ENCODE results near the gene PSMC2. TPM values are rescaled to one million over a fixed set of nuclear protein-coding genes. Genes with fewer than 3 reads are reported as not detected.

PSMC2 gene
- total and polyA plus RNA-seq, 2 donors (not counting 1 experiment from before 2014, with no cell fraction given): 29.8 to 51.1 TPM

GRCh38 chr7:103382032-103382402, 34.6 kb downstream of the PSMC2 start:
- ATAC-seq (ENCODE audit: low read depth) (no peak), DNase-seq (no peak)
- no peaks in the 10 kb centered on the region for H3K36me3 ChIP-seq (replicated peaks in 1 of 2; ENCODE audit: control extremely low read depth in 1 of 2, control insufficient read depth in 1 of 2, extremely low read depth in 1 of 2, insufficient read depth in 2 of 2, low read length in 1 of 2)
- Mint-ChIP-seq H3K27me3 (peaks cover 2% of the 10 kb centered on the region), H3K4me1 (no peaks in the 10 kb centered on the region), H3K9me3 (ENCODE audit: insufficient read depth) (no peaks in the 10 kb centered on the region), H3K4me3 (no peak overlapping the region), H3K27ac (no peak overlapping the region)
- H3K4me2 ChIP-seq (replicated peaks; ENCODE audit: low read depth, low read length, poor library complexity, severe bottlenecking): no peak overlapping the region
- H3K4me1 ChIP-seq (ENCODE audit: control insufficient read depth in 2 of 2, insufficient read depth in 2 of 2, low read length in 2 of 2): no peaks in the 10 kb centered on the region
- H3K9me3 ChIP-seq (ENCODE audit: control extremely low read depth in 1 of 3, control insufficient read depth in 2 of 3, insufficient read depth in 1 of 3, low read length in 2 of 3): no peaks in the 10 kb centered on the region
- H3K27ac ChIP-seq (ENCODE audit: low read length in 2 of 2): no peak overlapping the region
- TF ChIP-seq CTCF (IDR thresholded peaks at IDR 0.05): no peak
- TF ChIP-seq EZH2 (IDR thresholded peaks at IDR 0.05; ENCODE audit: borderline replicate concordance, insufficient read depth, low read depth, low read length, poor library complexity, severe bottlenecking): no peak
- no peak overlapping the region for H3K9ac ChIP-seq (ENCODE audit: low read length)
- H3K79me2 ChIP-seq (ENCODE audit: control insufficient read depth, insufficient read depth, low read length): no peaks in the 10 kb centered on the region
- H3K27me3 ChIP-seq (replicated peaks in 1 of 4; ENCODE audit: control extremely low read depth in 1 of 4, control insufficient read depth in 3 of 4, insufficient read depth in 4 of 4, low read length in 3 of 4): peaks cover 0 to 4% (median 0%) of the 10 kb centered on the region in 4 experiments
- POLR2A ChIA-PET: no interaction called here
- no peak overlapping the region for H3K4me3 ChIP-seq (ENCODE audit: control extremely low read depth in 1 of 5, extremely low read depth in 1 of 5, insufficient read depth in 1 of 5, low read depth in 2 of 5, low read length in 4 of 5)
- CTCF ChIA-PET: no interaction called here
- H2AFZ ChIP-seq (ENCODE audit: insufficient read depth, low read depth, low read length, poor library complexity, severe bottlenecking): no peak overlapping the region
- WGBS (ENCODE audit: insufficient coverage): 86% methylated on average over 1 of the region's 5 CpGs
- intact Hi-C loops (cut with micrococcal nuclease): no loop called here
- no peaks in the 10 kb centered on the region for H4K20me1 ChIP-seq (ENCODE audit: control insufficient read depth, insufficient read depth, low read length, poor library complexity, severe bottlenecking)

DNA sequence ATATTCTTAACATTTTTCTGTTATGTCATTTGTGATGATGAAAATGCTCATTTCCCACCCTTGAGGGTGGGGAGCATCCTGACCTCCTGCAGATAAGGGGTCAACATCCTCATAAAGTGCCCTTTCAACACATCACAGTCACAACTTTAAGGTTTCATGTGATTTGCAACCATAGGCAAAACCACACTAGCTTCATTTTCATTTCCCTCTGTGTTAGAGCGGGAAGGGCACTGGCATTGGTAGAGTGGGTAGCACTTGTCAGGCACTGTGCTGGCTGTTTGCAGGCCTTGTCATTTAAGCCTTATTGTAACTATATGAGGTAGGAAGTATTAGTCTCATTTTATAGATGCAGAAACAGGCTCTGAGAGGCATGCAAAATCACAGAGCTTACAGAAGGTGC, 39.8 kb downstream of the PSMC2 start:
- Histone ChIP-seq H3K9me3 (ENCODE audit: control extremely low read depth in 1 of 3, control insufficient read depth in 2 of 3, insufficient read depth in 1 of 3, low read length in 2 of 3) (no peaks in the 10 kb centered on the region), H2AFZ (ENCODE audit: insufficient read depth, low read depth, low read length, poor library complexity, severe bottlenecking) (no peak overlapping the region), H3K36me3 (replicated peaks in 1 of 2; ENCODE audit: control extremely low read depth in 1 of 2, control insufficient read depth in 1 of 2, extremely low read depth in 1 of 2, insufficient read depth in 2 of 2, low read length in 1 of 2) (no peaks in the 10 kb centered on the region), H3K27ac (ENCODE audit: low read length in 2 of 2) (no peak overlapping the region), H3K4me1 (ENCODE audit: control insufficient read depth in 2 of 2, insufficient read depth in 2 of 2, low read length in 2 of 2) (no peaks in the 10 kb centered on the region), H3K9ac (ENCODE audit: low read length) (no peak overlapping the region), H3K79me2 (ENCODE audit: control insufficient read depth, insufficient read depth, low read length) (no peaks in the 10 kb centered on the region), H3K27me3 (replicated peaks in 1 of 4; ENCODE audit: control extremely low read depth in 1 of 4, control insufficient read depth in 3 of 4, insufficient read depth in 4 of 4, low read length in 3 of 4) (no peaks in the 10 kb centered on the region), H4K20me1 (ENCODE audit: control insufficient read depth, insufficient read depth, low read length, poor library complexity, severe bottlenecking) (no peaks in the 10 kb centered on the region), H3K4me3 (ENCODE audit: control extremely low read depth in 1 of 5, extremely low read depth in 1 of 5, insufficient read depth in 1 of 5, low read depth in 2 of 5, low read length in 4 of 5) (no peak overlapping the region), H3K4me2 (replicated peaks; ENCODE audit: low read depth, low read length, poor library complexity, severe bottlenecking) (no peak overlapping the region)
- WGBS (ENCODE audit: insufficient coverage): 83% methylated on average over 1 of the region's 1 CpG
- no peak for TF ChIP-seq CTCF (IDR thresholded peaks at IDR 0.05)
- intact Hi-C loops (cut with micrococcal nuclease): no loop called here
- H3K9me3 Mint-ChIP-seq (ENCODE audit: insufficient read depth): no peaks in the 10 kb centered on the region
- H3K27me3 Mint-ChIP-seq: peaks cover 20% of the 10 kb centered on the region
- H3K27ac Mint-ChIP-seq: no peak overlapping the region
- ATAC-seq (ENCODE audit: low read depth) (no peak), DNase-seq (no peak)
- ChIA-PET POLR2A (no interaction called here), CTCF (no interaction called here)
- H3K4me3 Mint-ChIP-seq: no peak overlapping the region
- H3K4me1 Mint-ChIP-seq: no peaks in the 10 kb centered on the region
